Tibial nerve (tissue), 4 donors: ENCODE data around the gene MMP25. TPM values are rescaled to one million over a fixed set of nuclear protein-coding genes. Genes with fewer than 3 reads are reported as not detected.
A peak's percentile ranks its signal among the peaks of the same experiment; 100 is the strongest.

Source experiments
- DNase-seq, 2 donors: peaks; one replicate each; pipeline ENCODE4 v3.0.0-alpha.2; 2019; ENCODE audit warnings: low spot score in 2 of 2
- H3K27ac ChIP-seq, 4 donors: fragments of 200-600 bp; sonication (generic) in 3 of 4; one replicate each; pipeline ENCODE4 v1.5.1; 2017 to 2019; ENCODE audit warnings: mild to moderate bottlenecking in 1 of 4
- H3K27me3 ChIP-seq, 2 donors: fragments of 200-600 bp; sonication (generic) in 1 of 2; one replicate each; pipeline versions ENCODE4 v1.5.1 to v1.6.0; 2017 to 2019
- H3K36me3 ChIP-seq, 3 donors: fragments of 200-600 bp; sonication (generic); one replicate each; pipeline ENCODE4 v1.5.1; 2018 to 2019
- H3K4me1 ChIP-seq, 4 donors: fragments of 200-600 bp; sonication (generic) in 3 of 4; one replicate each; pipeline ENCODE4 v1.5.1; 2017 to 2019
- H3K4me3 ChIP-seq, 4 donors: fragments of 200-600 bp; sonication (generic) in 3 of 4; one replicate each; pipeline ENCODE4 v1.5.1; 2017 to 2019; ENCODE audit warnings: mild to moderate bottlenecking in 1 of 4, moderate library complexity in 1 of 4
- H3K9me3 ChIP-seq, 4 donors: fragments of 200-600 bp; sonication (generic) in 3 of 4; one replicate each; pipeline ENCODE4 v1.5.1; 2017 to 2019
- EP300 ChIP-seq, 2 donors: sonication (generic); formaldehyde crosslinking; IDR thresholded peaks; one replicate each; pipeline ENCODE4 v1.6.1; 2017; ENCODE audit warnings: antibody characterized with exemption in 2 of 2, mild to moderate bottlenecking in 1 of 2
- WGBS, 2 donors: methylation state at CpG; one replicate each; pipeline ENCODE4 v1.1.5; 2018; 5-methylcytosine and 5-hydroxymethylcytosine counted together
- small RNA-seq: library from RNA; depleted of rRNA; stranded (forward); fragments of <200 nt; gene quantifications from one replicate; pipeline ENCODE3, GENCODE V24; 2016
- total RNA-seq, 4 donors: library from RNA; depleted of rRNA; stranded (reverse); fragments of >200 nt; gene quantifications; one replicate each; pipeline ENCODE4 v1.1.0, GENCODE V29; 2016
- TF ChIP-seq, protein P1 (sequence below), 5 experiments: fragments of 200-600 bp in 3 of 5; fragments of 450-650 bp in 2 of 5; sonication (generic) in 3 of 5; IDR thresholded peaks; one replicate each; pipeline ENCODE4 v1.5.1; 2016 to 2019; ENCODE audit warnings: antibody characterized with exemption in 5 of 5, mild to moderate bottlenecking in 3 of 5, moderate library complexity in 2 of 5

Gene MMP25
- total RNA-seq, 4 donors from 2014 or later = under 0.01 to 0.42 TPM; not detected in 2

GRCh38 chr16:3101841-3102470 lies 55.6 kb downstream of the MMP25 start:
- H3K27ac ChIP-seq = peak overlapping the region in 1 of 4 donors; percentile 15
- TF ChIP-seq, protein P1, sequence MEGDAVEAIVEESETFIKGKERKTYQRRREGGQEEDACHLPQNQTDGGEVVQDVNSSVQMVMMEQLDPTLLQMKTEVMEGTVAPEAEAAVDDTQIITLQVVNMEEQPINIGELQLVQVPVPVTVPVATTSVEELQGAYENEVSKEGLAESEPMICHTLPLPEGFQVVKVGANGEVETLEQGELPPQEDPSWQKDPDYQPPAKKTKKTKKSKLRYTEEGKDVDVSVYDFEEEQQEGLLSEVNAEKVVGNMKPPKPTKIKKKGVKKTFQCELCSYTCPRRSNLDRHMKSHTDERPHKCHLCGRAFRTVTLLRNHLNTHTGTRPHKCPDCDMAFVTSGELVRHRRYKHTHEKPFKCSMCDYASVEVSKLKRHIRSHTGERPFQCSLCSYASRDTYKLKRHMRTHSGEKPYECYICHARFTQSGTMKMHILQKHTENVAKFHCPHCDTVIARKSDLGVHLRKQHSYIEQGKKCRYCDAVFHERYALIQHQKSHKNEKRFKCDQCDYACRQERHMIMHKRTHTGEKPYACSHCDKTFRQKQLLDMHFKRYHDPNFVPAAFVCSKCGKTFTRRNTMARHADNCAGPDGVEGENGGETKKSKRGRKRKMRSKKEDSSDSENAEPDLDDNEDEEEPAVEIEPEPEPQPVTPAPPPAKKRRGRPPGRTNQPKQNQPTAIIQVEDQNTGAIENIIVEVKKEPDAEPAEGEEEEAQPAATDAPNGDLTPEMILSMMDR (IDR thresholded peaks at IDR 0.05) = no peak
- peak in 1 of 2 donors; percentile 40 for TF ChIP-seq EP300 (IDR thresholded peaks at IDR 0.05)
- WGBS, 2 donors = 18 to 44% methylated on average over 27 of the region's 27 CpGs
- H3K27me3 ChIP-seq = peaks cover 0 to 51% of the 10 kb centered on the region in 2 donors
- no peak overlapping the region for H3K4me3 ChIP-seq
- H3K36me3 ChIP-seq = no peaks in the 10 kb centered on the region
- peaks cover 0 to 18% (median 8%) of the 10 kb centered on the region in 4 donors for H3K4me1 ChIP-seq
- DNase-seq = no peak
- no peaks in the 10 kb centered on the region for H3K9me3 ChIP-seq

DNA sequence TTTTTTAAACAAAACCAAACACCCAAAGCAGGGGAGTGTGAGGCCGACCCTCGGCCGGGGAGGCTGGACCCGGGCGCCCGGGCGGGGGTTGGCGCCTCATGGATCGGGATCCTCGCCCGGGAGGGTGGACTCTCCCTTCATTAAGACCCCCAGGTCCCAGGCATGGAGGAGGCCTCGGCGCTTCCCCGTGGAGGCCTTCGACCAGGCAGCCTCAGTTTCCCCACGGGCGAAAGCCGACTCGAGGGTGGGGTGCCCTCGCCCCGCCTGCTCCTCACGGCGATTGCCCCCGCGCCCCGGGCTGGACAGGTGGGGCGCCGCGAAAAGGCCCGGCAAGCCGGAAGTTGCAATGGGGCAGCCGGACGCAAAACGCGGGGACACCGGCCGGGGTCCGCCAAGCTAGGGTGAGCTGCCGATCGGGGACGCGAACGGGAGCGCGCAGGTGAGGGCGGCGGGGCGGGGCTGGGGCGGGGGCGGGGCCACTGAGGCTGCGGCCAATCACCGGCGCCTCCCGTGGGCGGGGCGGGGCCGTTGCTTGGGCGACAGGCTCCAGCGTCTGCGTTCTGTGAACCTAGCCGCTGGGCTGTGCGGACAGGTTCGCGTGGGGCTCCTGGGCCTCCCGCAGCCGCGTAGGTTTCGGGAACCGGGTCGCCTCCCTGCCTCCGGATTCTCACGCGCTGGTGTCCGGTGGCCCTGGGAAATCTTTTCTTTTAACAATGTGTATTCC lies 60.0 kb downstream of the MMP25 start:
- Histone ChIP-seq H3K4me1 (peaks cover 0 to 18% (median 11%) of the 10 kb centered on the region in 4 donors), H3K27ac (peak overlapping the region; percentile 26 to 86 (median 74)), H3K27me3 (peaks cover 0 to 11% of the 10 kb centered on the region in 2 donors), H3K9me3 (no peaks in the 10 kb centered on the region), H3K4me3 (peak overlapping the region; percentile 48 to 70 (median 58)), H3K36me3 (no peaks in the 10 kb centered on the region)
- DNase-seq = peak; percentile 53 to 76
- peak; percentile 29 to 68 for TF ChIP-seq EP300 (IDR thresholded peaks at IDR 0.05)
- TF ChIP-seq, protein P1 (IDR thresholded peaks at IDR 0.05) = no peak
- WGBS, 2 donors = 2 to 6% methylated on average over 31 to 38 of the region's 74 CpGs

Small RNA genes lying within 50 kb of the gene (small RNA-seq; reads per million reads assigned to genes)
- not detected for gene RNU1-22P

Other genes with a start within 250 kb of the MMP25 start
- gene PRSS41, start 248.1 kb upstream of the MMP25 start, total RNA-seq = not detected
- gene PRSS21, start 229.3 kb upstream of the MMP25 start, total RNA-seq = not detected
- not detected for gene ZG16B, start 216.3 kb upstream of the MMP25 start, total RNA-seq
- not detected for gene PRSS22, start 188.4 kb upstream of the MMP25 start, total RNA-seq
- gene FLYWCH2, start 163.3 kb upstream of the MMP25 start, total RNA-seq = 10 to 100 TPM; 66.2 to 76.8 (median 72.8) TPM
- gene FLYWCH1, start 134.6 kb upstream of the MMP25 start, total RNA-seq = 10 to 100 TPM; 65.1 to 74.9 (median 68.7) TPM
- gene KREMEN2, start 82.3 kb upstream of the MMP25 start, total RNA-seq = not detected
- 10 to 100 TPM in 1 of 4 donors, 1 to 10 TPM in 3; 5.1 to 15.0 (median 7.9) TPM for gene PAQR4, start 77.2 kb upstream of the MMP25 start, total RNA-seq
- 1 to 10 TPM in 2 of 4 donors, under 1 TPM in 2; 0.60 to 1.6 (median 1.1) TPM for gene PKMYT1, start 66.1 kb upstream of the MMP25 start, total RNA-seq
- gene CLDN9, start 33.6 kb upstream of the MMP25 start, total RNA-seq = under 1 TPM in 1 of 4 donors, not detected in 3; 0.30 TPM
- not detected for gene CLDN6, start 28.4 kb upstream of the MMP25 start, total RNA-seq
- 10 to 100 TPM in 2 of 4 donors, 1 to 10 TPM in 2; 2.4 to 47.4 (median 11.5) TPM for gene TNFRSF12A, start 26.2 kb upstream of the MMP25 start, total RNA-seq
- 10 to 100 TPM; 17.7 to 46.9 (median 38.5) TPM for gene HCFC1R1, start 22.6 kb upstream of the MMP25 start, total RNA-seq
- 10 to 100 TPM; 12.2 to 28.5 (median 18.0) TPM for gene THOC6, start 22.5 kb upstream of the MMP25 start, total RNA-seq
- not detected for gene BICDL2, start 9.6 kb upstream of the MMP25 start, total RNA-seq
- gene IL32, start 19.1 kb downstream of the MMP25 start, total RNA-seq = 10 to 100 TPM in 3 of 4 donors, 1 to 10 TPM in 1; 4.2 to 32.9 (median 21.7) TPM
- not detected for gene ZSCAN10, start 52.7 kb downstream of the MMP25 start, total RNA-seq
- 10 to 100 TPM; 19.4 to 29.2 (median 21.5) TPM for gene ZNF205, start 66.0 kb downstream of the MMP25 start, total RNA-seq
- 10 to 100 TPM in 1 of 4 donors, 1 to 10 TPM in 3; 7.7 to 17.1 (median 8.9) TPM for gene ZNF213, start 88.5 kb downstream of the MMP25 start, total RNA-seq
- gene OR1F1, start 141.6 kb downstream of the MMP25 start, total RNA-seq = not detected
- gene ZNF200, start 188.6 kb downstream of the MMP25 start, total RNA-seq = 10 to 100 TPM in 1 of 4 donors, 1 to 10 TPM in 3; 5.2 to 10.2 (median 9.1) TPM
- 1 to 10 TPM in 2 of 4 donors, under 1 TPM in 2; 0.39 to 8.1 (median 1.1) TPM for gene MEFV, start 210.1 kb downstream of the MMP25 start, total RNA-seq
- gene ZNF263, start 236.9 kb downstream of the MMP25 start, total RNA-seq = 10 to 100 TPM; 37.3 to 66.0 (median 55.5) TPM